ENCODE results near the gene MVD.

Gene MVD

DNA sequence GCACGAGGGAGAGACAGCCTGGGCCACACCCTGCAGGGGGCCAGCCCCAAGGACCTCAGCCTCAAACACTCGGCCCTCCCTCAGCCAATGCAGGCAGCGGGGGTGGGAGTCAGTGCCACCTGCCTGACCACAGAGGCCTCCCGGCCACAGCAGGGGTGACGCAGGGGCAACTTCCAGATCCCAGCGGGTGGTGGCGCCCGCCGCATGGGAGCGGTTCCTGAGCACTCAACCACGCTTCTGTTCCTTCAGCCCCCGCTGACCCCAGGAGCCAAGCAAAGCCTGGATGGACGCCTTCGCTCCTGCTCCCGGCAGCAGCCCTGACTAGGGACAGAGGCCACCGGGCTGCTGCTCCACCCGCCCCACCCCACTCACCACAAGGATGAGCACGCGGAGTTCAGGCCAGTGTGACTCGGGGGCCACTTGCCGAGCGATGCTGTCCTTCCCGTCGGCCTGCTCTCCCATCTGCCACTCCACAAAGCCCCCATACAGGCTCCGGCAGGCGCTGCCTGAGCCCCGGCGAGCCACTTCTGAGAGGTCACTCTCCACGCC, 7.1 kb downstream of the MVD start:
- no peak for DNase-seq (ENCODE audit: low read depth in 2 of 2)

DNA sequence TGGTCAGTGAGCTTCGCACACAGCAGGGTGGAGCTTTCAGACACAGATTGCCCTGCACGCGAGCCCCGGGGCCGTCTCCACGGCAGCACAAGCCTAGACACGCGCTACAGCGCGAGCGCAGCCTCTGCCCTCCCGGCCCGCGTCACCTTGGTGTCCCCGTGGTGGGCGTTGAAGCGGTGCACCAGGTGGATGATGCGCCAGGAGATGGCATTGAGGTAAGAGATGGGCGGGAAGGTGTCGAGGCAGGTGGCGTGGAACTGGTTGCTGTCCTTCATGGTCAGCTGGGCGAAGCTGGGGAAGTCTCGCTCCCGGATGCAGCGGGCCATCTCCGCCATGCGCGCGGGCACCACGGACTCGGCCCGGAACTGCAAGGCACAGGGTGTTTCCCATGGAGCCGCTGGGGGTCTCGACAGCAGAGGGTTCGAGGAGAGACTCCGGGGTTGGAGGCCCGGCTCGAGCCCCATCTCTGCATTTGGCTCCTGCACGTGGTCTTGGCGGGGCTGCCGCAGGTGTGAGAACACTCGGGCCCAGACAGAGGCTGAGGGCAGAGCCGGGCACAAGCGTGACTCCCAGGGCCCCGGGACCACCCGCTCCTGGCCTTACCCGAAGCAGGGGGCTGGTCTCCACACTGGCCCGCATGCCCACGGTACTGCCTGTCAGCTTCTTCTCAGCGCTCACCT, 7.7 kb downstream of the MVD start:
- DNase-seq (ENCODE audit: low read depth in 2 of 2): no peak

DNA sequence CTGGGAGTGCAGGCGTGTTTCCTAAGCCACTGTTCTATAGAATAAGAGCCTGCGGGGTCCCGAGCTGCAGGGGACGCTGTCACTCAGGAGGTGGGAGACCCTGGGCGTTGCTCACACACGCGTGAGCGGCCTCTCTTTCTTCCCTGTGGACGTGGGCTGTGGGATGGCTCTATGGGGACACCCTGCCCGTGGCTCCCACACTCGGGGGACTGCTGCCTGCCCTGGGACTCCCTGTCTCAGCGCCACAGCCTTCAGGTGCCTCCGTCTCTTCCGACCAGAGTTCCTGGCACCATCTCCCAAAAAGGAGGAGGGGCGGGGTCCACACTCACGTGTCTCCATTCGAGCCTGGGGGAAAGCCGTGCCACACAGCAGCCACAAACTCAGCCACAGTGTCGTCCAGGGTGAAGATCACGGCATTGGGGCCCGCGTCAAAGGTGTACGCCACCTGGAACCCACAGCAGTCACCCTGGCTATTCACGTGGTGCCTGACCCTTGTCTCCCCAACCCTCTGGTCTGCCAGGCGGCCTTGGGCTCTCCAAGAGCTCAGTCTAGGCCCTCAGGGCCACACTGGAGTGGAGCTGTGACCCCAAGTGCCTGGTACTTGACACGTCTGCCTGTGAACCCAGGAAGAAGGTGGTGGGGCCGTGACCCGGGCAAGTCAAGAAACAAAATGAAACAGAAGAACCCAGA, 8.4 kb downstream of the MVD start:
- no peak for DNase-seq (ENCODE audit: low read depth in 2 of 2)

DNA sequence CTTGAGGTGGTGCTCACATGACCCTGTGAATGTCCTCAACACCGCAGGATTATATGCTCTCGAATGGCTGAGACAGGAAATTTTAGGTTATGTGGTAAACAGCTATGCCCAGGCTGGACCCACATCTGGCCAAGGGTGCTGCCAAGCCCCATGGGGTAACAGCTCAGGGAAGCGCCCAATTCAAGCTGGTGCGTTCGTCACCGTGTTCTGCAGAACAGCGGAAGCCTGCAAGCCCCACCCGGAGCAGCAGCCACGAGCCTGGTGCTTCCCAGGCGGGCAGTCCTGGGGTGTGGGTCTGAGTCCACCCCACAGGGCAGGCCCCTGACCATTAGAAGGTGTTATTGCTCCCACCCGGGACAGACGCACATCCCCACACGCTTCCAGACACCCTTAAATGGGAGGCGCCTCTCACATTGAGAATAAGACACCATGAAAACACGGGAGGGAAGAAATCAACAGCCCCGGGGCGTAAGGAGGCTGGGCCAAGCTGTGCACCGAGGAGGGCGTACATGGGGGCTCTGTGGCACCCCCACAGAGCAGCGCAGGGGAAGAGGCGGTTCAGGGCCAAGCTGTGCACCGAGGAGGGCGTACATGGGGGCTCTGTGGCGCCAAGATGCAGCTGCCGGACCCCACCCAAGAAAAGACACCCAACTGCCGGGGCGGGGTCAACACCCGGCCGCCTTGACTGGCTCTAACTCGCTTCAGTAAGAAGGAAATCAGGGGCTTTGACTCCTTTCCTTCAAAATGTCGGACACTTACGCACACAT, 9.1 kb downstream of the MVD start:
- DNase-seq (ENCODE audit: low read depth in 2 of 2): no peak

DNA sequence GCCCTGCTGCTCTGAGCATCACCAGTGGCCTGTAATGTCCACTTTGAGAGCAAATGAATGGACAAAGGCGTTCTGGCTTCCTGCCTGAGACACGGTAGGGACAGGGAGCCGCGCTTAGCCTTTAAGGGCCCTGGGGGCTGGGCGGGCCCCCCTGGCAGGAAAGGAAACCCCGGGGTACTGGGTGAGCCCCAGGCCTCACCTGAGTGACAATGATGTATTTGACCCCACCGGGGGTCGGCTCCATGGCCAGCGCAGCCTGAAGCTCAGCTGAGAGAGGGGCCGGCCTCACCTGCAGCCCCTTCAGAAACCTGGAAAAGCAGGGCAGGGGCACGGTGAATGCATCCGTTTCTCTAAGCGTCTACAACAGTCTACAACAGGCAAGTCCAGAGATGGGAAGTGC, 9.8 kb downstream of the MVD start:
- no peak for DNase-seq (ENCODE audit: low read depth in 2 of 2)

DNA sequence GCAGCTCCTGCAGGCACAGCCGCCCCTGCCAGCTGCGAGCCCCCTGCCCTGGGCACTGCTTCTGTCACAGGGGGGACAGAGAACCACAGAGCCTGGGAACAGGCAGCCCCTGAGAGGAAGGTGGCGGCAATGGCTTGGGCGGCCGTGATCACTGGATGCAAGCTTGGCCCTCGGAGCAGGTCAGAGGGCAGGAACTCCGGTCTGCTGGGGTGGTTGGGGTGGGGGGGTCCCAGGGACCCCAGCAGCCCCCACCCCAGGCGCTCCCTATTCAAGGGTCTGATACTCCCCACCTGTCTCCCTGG, 10.2 kb downstream of the MVD start:
- DNase-seq (ENCODE audit: low read depth in 2 of 2): no peak

DNA sequence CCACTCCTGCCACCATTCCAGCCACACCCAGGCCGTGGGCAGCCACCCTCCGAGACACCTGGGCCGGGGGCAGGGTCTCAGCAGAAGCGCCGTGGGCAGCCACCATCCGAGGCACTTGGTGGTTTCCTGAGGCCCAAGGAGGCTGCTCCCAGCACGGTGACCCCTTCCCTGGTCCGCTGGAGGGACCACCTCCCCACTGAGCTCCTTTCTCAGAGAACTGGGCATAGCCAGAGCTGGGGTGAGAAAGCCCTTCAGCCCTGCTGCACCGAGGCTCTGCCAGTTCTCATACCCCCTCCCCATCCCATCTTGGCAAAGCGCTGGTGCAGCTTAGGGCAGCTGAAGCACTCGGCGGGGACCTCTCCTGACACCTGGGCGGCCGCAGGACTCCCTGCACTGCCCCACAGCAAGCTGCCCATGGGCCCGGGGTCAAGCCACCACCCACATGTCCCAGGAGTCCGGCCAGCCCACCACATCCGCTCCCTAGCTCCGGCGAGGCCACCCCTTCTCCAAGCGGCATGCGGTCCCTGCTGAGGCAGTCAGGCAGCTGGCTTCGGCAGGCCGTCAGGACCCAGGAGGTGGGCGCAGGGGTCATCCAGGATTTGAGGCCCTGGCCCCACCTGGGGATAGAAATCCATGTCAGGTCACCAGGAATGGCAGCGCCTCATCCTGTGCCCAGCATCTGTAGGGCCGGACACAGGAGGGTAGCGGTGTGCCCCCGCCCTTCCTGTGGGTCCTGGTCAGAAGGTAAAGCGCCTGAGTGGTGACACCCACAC, 10.7 kb downstream of the MVD start:
- no peak for DNase-seq (ENCODE audit: low read depth in 2 of 2)

DNA sequence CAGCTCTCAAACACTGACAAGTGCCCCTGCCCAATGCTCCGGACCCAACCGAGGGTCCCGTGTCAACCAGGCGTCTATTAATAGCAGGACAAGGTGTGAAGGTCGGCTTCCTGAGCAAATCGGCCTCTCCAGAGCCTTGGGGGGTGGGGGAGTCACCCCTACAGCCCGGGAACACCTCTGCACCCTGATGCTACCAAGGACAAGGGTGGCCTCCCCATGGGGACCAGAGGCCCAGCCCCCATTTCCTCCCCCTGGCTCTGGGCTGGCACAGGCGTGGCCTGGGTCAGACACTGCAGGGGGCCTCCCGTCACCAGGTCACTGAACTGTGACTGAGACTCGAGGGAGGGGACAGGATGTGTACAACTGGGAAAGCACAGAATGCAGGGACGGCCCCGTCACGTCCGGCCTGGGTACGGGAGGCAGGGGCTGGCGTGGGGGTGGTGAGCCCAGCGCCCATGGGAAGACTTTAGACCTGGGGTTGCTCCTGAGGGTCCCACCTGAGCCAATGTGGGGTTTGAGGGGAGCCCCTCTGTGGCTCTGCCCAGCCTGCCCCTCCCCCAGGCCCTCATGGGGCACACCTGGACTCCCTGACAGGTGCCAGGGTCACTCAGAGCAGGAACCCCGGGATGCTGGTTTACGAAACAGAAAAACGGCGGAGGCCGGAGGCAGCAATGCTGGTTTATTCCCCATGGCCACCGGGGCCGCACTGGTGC, 11.5 kb downstream of the MVD start:
- peak; percentile 70 to 76 for DNase-seq (ENCODE audit: low read depth in 2 of 2)

DNA sequence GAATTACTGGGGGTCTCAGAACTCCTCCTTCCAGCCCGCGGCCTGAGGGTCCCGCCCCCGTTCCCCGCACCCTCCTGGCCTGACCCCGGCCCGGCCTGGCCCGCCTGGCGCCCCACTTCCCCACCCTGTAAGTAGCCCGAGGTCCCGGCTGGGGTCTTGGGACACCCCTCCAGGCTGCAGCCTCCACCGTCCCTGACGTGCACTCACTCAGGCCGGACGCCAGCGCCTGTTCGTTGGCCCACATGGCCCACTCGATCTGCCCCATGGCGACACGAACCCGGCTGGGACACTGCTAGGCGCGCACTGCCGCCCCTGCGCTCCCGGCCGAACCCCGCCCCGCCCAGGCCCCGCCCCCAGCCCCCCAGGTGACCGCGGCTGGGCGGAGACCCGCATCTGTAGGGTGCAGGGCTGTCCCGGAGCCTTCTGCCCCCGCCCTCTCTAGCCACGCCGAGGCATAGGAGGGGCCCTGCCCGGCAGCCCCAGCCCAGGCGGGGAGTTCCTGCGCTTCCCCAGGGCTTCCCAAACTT, 12.1 kb downstream of the MVD start, which contains the start of gene CYBA:
CYBA (minus strand) TSS at position 305 of the 527 bp plus-strand sequence; CDS start at position 265, 40 bp downstream.
- peak; percentile 75 to 84 for DNase-seq (ENCODE audit: low read depth in 2 of 2)

DNA sequence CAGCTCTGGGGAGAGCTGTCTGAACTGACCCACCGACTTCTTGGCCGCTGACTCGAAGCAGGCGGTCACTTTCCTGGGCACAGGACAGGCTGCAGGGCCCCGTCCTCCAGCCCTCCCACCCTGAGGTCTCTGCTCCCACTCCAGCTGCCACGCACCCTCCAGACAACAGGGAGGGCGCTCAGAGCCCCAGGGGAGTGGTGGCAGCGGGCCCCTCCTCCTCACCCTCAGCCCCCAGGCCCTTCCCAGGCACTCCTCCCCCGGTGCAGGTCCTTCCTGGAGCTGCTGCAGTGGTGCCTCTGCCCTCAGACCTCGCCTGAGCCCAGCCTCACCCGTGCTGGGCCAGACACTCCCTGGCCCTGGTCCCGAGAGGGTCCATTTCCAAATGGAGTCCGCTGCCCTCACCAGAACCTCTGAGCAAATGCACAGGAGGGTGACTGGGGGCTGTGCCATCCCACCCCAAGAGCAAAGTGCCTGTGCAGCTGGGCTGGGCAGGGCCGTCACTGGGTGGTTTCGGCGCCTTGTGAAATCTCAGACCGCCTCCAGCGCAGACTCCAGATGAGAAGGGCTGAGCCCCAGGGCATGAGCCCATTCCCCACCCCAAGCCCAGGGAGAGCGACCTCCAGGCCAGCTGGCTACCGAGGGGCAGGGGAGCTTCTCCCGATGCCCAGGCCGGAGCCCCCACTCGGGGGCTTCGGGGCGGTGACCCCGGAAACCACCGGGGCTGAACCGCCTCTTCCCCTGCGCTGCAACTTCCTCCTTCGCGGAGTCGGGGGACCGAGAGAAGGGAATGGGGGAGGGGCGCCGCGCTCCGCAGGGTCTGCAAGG, 12.8 kb downstream of the MVD start:
- DNase-seq (ENCODE audit: low read depth in 2 of 2): no peak

DNA sequence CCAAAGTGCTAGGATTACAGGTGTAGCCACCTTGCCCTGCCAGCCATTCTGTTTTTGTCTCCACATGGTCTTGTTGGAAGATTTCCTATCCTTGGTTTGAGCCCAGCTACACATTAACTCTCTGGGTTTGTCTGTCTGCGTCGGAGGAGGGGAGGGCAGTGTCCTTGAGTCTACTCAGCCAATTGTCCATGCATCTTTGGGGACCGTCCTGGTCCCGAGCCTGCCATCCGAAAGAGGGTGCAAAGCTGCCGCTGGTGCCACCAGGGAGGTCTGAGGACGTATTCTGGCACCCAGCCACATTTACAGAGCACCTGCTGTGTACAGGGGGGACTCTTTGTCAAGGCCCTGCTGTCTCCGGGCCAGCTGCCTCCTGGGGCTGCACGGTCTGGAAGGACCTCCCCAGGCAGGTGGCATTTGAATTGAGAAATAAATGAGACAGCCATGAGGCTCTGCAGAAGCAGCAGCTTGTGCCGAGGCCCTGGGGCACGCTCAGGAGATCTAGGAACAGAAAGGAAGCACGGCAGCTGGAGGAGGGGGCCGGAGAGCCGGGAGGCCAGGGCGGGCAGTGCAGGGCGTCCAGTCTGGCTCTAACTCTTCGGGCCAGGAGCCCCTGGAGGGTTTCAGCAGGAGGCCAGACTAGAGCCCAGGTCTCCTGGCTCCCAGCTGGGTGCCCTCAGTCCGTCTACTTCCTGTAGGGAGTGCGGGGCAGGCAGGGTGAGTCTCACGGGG, 13.5 kb downstream of the MVD start:
- DNase-seq (ENCODE audit: low read depth in 2 of 2): no peak

DNA sequence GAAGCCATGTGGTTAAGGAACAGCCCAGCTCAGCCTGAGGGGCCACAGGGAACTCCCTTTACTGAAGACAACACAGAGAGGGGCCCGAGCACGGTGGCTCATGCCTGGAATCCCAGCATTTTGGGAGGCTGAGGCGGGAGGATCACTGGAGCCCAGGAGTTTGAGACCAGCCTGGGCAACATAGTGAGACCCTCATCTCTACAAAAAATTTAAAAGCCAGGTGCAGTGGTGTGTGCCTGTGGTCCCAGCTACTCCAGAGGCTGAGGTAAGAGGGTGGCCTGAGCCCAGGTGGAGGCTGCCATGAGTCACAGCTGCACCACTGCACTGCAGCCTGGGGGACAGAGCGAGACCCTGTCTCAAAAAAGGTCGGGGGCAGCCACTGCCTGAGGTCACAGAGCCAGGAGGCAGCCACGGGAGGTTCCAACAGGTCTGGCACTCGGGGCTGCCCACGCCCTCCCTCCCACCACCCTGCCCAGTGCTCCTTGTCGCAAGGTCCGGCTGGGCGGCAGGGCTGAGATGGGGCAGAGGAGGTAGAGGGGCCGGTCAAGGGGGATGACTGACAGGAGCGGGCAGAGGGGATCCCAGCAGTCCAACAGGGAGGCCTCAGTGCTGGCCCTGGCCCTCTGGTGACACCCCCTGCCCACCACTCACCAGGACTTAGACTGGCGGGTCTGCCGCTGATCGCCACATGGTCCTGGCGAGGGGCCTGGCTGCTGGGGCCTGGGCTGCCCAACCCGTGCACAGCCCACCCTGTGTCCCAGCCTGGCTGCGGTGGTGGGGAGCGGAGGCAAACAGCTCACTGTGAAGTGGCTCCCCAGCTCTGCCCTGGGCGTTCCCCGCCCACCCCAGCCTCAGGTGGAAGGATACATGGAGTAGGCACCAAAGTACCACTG, 15.5 kb downstream of the MVD start:
- DNase-seq (ENCODE audit: low read depth in 2 of 2): no peak

DNA sequence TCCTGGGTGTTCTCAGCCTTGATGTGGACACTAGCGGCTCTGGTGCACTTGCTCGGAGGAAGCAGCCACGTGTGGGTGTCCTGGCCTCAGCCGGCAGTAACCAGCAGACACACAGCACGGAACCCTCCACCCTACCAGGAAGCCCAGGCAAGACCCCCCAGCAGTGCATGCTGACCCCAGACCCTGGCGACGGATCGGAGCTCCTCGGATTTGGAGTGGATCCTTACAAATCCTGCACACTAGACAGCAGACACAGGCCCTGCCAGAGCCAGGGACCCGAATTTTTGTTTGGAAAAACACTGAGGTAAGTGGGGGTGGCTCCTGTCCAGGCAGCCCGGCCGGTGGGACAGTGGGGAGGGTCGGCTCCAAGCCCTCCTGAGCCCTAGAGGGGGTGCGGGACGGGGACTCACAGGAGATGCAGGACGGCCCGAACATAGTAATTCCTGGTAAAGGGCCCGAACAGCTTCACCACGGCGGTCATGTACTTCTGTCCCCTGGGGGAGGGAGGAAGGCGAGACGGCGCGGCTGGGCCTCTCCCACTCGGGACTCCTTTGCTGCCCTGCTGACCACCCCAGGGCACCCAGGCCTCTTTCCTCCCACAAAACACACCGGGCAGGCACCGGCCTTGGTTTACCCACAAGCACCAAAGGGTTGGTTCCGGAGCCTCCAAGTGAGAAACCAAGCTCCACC, 16.4 kb downstream of the MVD start:
- DNase-seq (ENCODE audit: low read depth in 2 of 2): no peak

DNA sequence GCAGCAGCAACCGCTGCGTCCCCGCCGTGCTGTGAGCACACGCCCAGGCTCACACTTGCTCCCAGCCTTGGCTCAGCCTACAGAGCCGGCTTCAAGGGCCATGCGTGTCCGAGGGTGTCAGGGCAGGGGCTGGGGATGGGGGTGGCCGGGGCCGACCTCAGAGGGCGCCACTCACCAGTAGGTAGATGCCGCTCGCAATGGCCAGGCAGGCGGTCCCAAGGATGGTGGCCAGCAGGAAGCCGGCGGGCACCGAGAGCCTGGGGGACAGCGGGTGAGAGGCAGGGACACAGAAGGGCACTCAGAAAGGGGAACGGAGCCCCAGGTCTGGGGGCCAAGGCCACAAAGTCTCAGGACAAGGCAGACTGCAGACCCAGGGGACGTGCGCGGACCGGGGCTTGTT, 16.9 kb downstream of the MVD start:
- DNase-seq (ENCODE audit: low read depth in 2 of 2): no peak

DNA sequence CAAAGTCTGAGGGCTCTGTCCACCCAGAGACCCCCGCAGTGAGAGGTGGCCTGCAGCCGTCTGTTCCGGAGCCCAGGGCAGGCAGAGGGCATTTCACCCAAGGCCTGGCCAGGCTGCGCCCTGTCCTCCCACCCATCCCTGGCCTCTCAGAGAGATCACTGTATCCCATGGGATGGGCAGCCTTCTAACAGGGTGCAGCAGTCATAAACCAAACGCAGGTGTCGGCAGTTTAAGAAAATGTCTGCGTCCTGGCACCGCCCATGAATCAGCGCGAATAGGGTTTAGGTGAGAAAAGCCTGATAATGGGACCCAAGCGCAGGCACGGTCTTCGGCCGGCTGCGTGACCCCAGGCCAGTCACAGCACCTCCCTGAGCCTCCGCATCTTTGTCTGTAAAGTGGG, 17.4 kb downstream of the MVD start:
- DNase-seq (ENCODE audit: low read depth in 2 of 2): no peak

DNA sequence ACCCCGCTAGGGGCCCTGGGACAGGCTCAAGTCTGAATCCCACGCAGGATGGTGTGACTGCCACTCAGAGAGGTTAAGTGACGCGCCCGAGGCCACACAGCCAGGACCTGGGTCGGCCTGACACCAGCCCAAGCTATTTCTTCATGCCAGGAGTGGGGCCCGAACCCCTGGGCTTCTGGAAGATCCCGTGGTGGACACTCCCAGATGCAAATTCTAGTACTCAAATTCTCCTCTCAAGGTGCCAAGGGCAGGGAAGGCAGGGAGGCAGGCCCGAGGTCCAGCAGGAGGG, 19.3 kb downstream of the MVD start:
- DNase-seq (ENCODE audit: low read depth in 2 of 2): no peak

DNA sequence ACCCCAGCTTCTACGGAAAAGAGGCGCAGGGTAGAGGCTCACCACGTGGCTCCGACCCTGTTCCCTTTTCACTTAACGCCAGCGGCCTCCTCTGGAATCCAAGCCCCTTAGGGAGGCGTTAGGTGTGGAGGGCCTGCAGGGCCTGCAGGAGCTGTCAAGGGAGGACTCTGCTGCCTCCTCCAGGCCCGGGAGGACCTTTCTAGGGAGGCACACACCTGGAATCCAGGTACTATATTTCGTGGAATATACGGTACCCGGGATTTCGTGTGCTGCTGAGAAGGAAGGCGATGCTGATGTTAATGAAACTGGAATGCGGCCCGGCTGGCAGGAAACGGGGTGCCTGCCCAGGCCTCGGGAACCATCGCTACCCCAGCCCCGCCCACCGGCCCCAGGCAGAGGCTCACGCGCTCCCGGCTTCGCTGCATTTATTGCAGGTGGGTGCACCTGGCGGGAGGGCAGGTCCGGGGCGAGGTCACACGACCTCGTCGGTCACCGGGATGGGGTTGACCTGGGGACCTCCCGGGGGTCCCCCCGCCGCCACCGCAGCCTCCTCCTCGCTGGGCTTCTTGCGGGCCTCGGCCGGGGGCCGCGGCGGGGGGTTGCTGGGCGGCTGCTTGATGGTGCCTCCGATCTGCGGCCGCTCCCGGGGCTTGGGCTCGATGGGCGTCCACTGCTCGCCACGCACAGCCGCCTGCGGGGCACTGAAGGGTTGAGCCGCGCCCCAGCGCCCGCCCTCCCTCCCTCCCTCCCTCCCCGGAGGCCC, 19.8 kb downstream of the MVD start:
- DNase-seq (ENCODE audit: low read depth in 2 of 2): no peak
